SK-MEL-5 (cell line): ENCODE data around the gene CYP4A22. TPM values are rescaled to one million over a fixed set of nuclear protein-coding genes. Genes with fewer than 3 reads are reported as not detected.
A peak's percentile ranks its signal among the peaks of the same experiment; 100 is the strongest.
"Not testable (repeated sequence)": the region's sequence is repeated elsewhere in the genome, so short reads cannot be mapped to it uniquely, and the experiment has no call there.

Source experiments
- DNase-seq: peaks from one replicate; pipeline ENCODE4 v3.0.0-alpha.2; 2016; ENCODE audit warnings: low read depth, low spot score
- in situ Hi-C: cut with HindIII; loops from 2 replicates; pipeline ENCODE4 v1.10.0; 2016; ENCODE audit warnings: low sequenced_read_pairs, high pct_unique_total_duplicates, low pct_unique_long_range_greater_than_20kb
- total RNA-seq: library from RNA; depleted of rRNA; stranded (reverse); fragments of >200 nt; shearing (Covaris generic); gene quantifications from 2 replicates; pipeline ENCODE4 v1.2.3, GENCODE V29; 2014

CYP4A22 gene
- total RNA-seq, 1 experiment from 2014 or later: not detected

DNA sequence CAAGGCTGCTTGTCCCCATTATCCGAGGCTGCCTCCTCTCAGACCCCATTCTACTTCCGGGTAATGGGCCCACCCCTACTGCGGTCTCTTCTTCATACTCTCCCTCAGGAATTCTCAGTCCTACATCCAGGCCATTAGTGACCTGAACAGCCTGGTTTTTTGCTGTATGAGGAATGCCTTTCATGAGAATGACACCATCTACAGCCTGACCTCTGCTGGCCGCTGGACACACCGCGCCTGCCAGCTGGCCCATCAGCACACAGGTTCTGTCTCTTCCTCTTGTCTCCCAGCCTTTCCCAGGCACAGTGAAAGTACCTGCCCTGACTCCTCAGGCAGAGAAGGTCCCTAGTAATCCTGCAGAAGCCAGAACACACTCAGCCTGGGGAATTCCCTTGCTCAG is 6.4 kb downstream of the CYP4A22 start:
- in situ Hi-C loops: not testable (repeated sequence)

DNA sequence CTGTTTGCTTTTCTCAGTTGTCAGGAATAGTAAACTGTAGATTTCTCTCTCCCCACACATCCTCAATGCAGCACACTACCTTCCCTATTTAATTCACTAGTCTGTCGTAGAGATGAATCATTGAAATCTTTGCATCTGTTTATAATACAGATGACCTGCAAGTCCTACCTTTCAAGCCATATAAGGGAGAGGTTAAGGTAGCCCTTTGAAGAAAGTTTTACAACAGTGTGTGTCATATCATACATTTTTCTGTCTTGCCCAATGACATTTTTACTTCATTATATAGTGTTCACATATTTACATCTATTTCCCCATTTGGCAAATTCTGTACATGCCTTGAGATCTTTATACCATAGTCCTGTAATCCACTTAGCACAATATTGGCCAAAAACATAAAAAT is 9.3 kb downstream of the CYP4A22 start:
- DNase-seq, in situ Hi-C loops: not testable (repeated sequence)

More for the DNA sequence above, 6.4 kb downstream of the CYP4A22 start:
- peak; percentile 22 for DNase-seq

DNA sequence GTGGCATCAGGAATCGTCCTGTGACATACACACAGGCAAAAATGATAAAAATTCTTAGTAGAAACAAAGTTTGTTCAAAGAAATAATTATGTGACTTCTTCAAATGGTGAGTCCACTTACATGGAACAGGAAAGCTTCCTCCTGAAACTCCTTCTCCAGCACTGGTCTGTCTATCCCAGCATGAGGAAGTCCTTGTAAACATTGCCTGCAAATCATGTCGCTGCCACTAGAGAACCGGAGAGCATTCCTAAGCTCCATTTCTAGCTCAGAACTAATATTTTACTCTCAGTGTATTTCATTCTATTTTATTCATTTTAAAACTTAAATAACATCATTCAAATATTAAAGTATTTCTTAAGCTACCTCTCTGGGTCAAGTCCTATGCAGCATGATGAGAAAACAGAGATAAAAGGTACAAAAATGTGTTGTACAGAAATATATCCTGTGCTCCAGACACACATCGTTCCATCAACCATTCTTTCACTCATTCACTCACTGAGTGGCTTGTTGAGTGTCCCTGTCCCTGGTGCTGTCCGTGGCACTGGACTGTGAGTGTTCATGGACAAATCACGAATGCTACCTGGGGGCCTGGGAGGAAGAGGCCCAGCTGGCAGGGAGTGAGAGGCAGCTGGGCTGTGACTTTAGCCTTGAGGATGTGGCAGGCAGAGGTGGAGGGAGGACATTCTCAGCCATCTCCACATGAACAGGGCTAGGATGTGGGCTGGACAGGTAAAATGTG is 10.0 kb downstream of the CYP4A22 start:
- in situ Hi-C loops: no loop called here
- peak; percentile 8 for DNase-seq

DNA sequence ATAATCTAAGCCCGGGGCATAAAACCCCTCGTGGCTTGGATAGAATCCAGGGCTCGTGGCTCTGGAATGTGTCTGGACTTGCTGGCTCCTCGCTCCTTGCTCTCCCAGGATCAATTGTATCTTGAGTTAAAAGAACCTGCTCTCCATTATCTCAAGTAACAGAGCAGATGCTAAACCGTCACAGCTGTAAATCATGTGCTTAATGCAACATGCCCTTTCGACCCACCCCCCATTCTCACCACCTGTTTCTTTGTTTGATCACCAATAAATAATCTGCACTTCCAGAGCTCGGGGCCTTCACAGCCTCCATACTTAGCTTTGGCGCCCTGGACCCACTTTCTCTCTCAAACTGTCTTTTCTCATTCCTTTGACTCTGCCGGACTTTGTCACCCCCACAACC is 11.9 kb downstream of the CYP4A22 start:
- DNase-seq, in situ Hi-C loops: not testable (repeated sequence)

DNA sequence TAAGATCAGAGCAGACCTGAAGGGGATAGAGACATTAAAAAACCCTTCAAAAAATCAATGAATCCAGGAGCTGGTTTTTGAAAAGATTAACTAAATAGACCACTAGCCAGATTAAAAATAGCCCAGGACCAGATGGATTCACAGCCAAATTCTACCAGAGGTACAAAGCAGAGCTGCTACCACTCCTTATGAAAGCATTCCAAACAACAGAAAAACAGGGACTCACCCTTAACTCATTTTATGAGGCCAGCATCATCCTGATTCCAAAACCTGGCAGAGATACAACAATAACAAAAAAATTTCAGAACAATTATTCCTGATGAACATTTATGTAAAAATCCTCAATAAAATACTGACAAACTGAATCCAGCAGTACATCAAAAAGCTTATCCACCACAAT is 19.2 kb downstream of the CYP4A22 start:
- DNase-seq, in situ Hi-C loops: not testable (repeated sequence)

DNA sequence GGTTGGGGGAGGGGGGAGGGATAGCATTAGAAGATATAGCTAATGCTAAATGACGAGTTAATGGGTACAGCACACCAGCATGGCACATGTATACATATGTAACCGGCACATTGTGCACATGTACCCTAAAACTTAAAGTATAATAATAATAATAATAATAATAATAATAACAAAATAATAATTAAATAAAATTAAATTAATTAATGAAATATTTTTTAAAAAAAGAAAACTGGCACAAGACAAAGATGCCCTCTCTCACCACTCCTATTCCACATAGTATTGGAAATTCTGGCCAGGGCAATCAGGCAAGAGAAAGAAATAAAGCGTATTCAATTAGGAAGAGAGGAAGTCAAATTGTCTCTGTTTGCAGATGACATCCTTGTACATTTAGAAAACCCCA is 20.7 kb downstream of the CYP4A22 start:
- in situ Hi-C loops, DNase-seq: not testable (repeated sequence)

DNA sequence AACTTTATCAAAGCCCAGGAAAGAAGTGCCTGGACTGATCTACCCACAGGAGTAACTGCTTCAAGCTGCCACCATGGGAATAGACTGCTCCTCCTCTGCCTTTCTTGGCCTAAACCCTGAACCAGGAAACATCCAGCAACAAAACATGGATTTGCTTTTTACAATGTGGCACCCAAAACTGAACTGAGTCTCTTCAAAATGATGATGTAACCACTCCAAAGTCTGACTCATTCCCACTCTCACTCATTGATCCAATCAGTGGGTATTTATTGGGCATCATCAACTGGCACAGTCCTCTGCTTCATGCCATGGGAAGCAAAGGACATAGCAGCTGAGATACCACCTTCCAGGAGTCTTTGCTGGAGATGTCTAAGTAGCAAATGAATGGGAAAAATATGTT is 23.5 kb downstream of the CYP4A22 start:
- in situ Hi-C loops: no loop called here
- no peak for DNase-seq

DNA sequence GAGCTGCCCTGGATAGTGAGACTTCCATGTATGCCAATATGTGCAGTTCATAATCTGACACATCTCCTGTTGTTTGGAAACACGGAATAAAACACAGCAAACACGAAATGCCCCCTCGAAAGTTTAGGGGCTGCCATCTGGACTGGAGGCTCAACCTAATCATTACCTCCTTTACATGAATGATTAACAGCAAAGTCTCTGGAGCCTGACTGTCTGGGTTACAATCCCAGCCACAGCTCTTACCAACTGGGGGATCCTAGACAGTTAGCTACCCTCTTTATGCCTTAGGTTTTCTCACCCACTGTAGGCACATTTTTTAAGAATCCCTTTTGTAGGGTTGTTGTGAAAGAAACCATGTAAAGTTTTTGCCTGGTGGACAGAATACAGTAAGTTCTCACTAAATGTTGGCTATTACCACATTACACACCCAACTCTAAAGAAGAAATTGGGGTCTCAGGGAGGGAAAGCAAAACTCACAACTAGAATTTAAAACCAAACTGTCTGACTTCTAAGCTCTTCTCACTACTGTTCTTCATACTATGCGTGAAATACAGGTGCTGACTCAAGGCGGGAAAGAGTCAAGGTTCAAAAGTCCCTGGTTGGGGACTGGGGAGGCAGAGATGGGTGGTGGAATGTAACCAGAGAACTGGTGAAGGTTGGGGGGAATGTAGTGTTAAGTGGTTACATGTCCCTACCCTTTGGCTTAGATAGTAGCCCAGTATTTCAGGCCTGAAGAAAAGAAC is 24.2 kb downstream of the CYP4A22 start:
- in situ Hi-C loops: no loop called here
- no peak for DNase-seq

DNA sequence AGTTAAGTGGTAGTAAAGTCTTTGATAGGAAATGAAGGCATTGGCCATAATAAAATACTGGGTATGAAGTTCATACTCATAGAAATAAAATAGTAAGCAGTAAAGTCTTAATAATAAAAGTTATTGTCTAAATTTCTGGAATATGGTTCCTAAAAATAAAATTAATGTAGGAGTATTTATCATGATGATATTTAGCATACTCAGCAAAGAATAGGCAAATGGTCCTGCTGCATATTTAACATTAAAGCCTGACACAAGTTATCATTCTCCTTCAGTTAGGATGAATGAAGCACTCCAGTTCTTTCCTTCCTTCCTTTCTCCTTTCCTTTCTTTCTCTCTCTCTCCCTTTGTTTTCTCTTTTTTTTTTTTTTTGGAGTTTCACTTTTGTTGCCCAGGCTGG is 27.3 kb downstream of the CYP4A22 start:
- in situ Hi-C loops: no loop called here
- no peak for DNase-seq

DNA sequence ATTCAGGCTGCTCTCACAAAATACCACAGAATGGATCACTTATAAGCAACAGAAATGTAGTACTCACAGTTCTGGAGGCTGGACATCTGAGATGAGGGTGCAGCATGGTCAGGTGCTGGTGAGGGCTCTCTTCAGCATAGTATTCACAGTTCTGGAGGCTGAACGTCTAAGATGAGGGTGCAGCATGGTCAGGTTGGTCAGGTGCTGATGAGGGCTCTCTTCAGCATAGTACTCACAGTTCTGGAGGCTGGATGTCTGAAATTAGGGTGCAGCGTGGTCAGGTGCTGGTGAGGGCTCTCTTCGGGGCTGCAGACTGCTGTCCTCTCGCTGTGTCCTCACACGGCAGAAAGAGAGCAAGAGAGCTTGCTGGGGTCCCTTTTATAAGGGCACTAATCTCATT is 35.5 kb downstream of the CYP4A22 start:
- in situ Hi-C loops: no loop called here
- DNase-seq: no peak

DNA sequence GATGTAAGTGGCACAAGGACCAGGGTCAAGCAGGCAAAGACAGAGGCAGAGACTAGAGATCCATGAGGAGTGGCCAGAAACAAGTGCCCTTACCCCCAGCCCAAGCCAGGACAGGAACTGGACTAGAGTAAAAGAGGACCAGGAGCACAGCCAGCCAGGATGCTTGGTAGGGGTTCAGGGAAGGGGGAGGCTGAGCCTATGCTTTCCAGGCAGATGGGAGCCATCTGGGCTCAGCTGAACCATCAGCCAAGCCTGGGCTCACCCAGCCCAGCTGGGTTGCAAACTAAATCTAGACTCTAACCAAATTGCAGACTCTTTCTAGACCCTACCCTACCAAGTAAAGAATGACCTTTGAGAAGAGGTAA is 37.4 kb downstream of the CYP4A22 start:
- in situ Hi-C loops: no loop called here
- no peak for DNase-seq

DNA sequence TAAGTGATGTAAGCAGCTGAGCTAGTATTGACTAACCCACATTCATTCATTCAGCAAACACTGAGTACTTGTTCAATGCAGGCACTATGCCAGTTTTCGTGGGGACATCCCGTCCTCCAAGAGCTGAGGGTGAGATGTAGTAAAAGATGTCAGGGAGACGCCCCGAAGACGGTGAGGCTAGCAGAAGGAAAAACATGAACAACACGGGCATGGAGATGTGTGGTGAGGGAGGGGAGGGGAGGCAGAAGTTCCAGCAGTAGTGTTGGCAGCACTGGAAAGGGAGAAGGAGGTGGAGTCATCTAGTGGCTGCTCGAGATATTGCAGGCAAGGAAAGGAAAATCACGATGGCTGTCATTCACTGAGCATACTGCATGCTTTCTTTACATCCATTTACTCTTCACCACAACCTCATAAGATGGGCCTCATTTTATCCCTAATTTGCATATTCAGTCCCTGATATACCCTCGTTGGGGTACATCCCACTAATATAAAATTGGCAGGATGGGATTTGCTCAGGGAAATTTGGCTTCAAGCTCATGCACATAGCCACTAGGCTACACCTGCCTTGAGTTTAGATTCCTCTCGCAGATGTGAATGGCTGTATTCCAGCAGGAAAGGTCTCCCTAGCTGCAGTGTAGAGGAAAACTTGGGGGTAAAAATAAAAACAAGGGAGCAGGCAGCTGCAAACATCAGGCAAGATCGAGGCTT is 38.1 kb downstream of the CYP4A22 start:
- in situ Hi-C loops: no loop called here
- DNase-seq: peak; percentile 78

DNA sequence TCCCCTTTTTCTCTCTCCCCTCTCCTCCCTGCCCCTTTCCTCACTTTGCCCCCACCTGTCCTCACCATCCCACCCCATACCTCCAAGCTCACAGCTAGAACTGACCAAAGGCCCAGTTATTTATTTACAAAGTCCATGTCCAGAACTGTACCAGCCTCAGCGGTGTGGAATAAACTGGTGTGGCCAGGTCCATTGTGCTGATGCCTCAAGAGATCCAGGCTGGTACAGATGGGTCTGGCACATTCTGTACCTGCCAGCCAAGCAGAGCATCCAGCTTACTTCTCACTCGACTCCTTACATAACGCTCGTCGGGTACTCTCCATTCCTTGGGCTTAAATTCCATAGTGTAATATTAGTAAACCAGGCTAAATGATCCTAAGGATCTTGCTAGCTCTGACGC is 40.8 kb downstream of the CYP4A22 start:
- DNase-seq: no peak
- in situ Hi-C loops: no loop called here

DNA sequence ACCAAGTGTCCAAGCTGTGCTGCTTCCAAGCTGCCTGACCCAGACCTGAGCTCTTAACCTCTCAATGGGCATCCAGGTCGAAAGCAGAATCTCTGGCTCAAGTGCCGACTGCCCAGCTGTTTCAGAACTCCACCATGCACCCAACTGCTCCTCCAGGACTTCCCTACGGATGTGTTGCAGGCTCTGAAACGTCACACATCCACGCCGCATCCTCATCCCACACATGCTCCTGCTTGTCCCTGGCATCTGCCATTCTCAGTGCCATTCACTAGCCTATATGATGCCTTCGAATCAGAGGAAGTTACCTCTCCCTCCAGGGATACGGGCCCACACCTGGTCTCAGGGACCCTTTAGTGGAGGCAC is 41.4 kb downstream of the CYP4A22 start:
- in situ Hi-C loops: no loop called here
- DNase-seq: no peak

DNA sequence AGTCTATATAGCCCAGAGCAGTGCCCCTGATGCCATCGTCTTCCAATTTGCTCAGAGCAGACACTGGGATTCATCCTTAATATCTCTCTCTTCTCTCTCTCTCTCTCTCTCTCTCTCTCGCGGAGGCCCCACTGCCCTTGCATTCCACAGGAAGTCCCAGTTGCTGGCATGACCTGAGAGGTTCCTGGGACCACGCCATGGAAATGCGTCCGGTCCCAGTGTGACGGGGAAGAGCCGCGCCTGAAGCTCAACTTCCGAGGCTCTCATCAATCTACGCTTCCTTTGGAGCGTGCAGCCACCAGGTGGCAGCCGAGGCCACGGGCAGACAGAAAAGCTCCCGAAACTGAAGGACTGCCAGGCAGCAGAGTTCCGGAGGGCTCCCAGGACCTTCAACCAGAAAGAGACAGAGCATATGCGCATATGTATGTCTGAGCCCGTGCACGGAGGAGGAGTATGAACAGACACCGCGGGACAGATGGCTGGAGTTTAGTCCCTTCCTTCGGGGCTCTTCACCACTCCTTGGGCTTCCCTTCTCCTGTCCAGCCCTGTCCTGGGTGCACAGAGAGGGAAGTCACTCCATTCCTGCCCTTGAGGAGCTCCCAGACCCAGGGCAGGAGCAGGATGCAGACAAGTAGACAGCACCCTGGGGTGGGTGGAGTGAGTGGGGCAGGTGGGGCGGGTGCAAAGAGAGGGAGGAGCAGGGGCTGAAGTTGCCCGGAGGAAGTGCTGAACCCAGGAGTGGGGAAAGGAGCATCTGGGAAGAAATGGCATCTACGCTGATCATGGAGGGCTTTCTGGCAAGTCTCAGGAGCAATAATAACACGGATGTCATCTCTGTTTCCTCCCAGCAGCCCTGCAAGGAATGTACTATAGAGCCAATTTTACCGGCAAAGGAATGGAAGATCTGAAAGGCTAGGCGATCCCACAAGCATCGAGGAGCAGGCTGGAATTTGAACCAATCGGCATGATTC is 42.1 kb downstream of the CYP4A22 start:
- peak; percentile 94 for DNase-seq
- in situ Hi-C loops: no loop called here

DNA sequence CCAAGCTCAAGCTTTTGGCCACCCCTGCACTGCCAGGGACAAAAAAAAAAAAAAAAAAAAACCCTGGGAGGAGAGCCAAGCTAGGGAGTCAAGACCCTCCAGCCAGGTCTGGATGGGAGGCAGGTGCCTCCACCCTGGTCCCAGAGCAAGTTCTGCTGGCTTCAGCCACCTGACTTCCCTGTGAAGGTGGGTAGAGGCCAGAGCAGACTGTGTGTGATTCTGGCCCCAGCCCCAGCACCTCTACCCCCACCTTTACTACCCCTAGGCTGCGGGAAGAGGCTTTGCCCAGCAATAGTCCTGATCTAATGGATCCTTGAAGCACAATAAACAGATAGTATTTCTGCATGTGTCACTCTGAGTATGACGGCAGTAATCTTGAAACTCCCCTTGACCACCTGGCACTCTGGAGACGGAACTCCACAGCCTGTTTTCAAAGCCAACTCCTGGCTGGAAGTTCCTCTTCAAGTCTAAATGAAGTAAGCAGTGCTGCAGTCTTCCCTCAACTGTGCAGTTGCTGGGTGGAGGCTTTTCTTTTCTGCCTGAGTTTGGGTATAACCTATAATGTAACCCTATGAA is 42.8 kb downstream of the CYP4A22 start:
- DNase-seq: no peak
- in situ Hi-C loops: no loop called here

DNA sequence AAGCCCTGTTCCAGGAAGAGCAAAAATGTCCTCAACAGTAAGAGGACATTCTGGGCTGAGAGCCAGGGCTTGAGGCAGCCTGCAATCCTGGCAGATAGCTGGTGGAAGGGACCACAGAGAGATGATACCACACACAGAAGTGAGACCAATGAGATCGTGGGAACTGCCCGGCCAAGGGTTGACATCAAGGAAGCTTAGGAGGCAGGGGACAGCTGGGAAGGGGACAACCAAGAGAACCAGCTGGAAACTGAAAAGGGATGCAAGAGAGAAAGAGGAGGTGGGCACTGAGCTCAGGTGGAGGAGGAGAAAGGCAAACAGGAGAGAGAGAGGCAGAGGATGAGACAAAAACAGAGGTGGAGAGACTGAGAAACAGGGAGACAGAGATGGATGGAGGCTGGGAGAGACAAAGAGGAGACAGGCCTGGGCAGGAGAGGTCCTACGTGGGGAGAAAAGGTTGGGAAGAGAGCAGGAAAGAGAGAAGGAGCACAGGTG is 43.4 kb downstream of the CYP4A22 start:
- no peak for DNase-seq
- in situ Hi-C loops: no loop called here
